HEK293 (cell line): ENCODE data around the gene DENND10.

ENCODE experiments used
- CTCF ChIA-PET: fragments of 350-600 bp; formaldehyde crosslinking; extraction: SDS; loops from one replicate; lab custom pipeline; 2021; ENCODE audit warnings: antibody characterized with exemption; lab: Yijun Ruan, JAX
- POLR2A ChIA-PET: fragments of 300-600 bp; formaldehyde crosslinking; extraction: SDS; loops from one replicate; lab custom pipeline; 2020; ENCODE audit warnings: antibody characterized with exemption, inconsistent platforms; lab: Yijun Ruan, JAX
- H3K27ac ChIP-seq: fragments of 200-500 bp; sonication (Bioruptor generic); 2 replicates; pipeline ENCODE4 v1.5.1; 2014; ENCODE audit warnings: low read depth, low read length, control low read depth, inconsistent platforms; ENCODE audit errors: extremely low read depth
- H3K36me3 ChIP-seq, 2 experiments: fragments of 200-500 bp in 1 of 2; sonication (Bioruptor generic) in 1 of 2; 1 replicate in 1 of 2; 2 replicates in 1 of 2; pipeline ENCODE4 v1.5.1; 2014 to 2017; ENCODE audit warnings: inconsistent platforms in 2 of 2, low read length in 2 of 2; ENCODE audit not compliant: control insufficient read depth in 2 of 2, insufficient read depth in 1 of 2
- H3K4me1 ChIP-seq: fragments of 200-500 bp; sonication (Bioruptor generic); 2 replicates; pipeline ENCODE4 v1.5.1; 2014; ENCODE audit warnings: mild to moderate bottlenecking, low read length, inconsistent platforms; ENCODE audit not compliant: control insufficient read depth, insufficient read depth
- H3K4me3 ChIP-seq: 2 replicates; pipeline ENCODE4 v1.5.1; 2011; ENCODE audit warnings: low read depth, mild to moderate bottlenecking, control low read depth, low read length, moderate library complexity
- H3K9me3 ChIP-seq: fragments of 200-500 bp; sonication (Bioruptor generic); 2 replicates; pipeline ENCODE4 v1.5.1; 2014; ENCODE audit warnings: low read depth, low read length, inconsistent platforms; ENCODE audit not compliant: control insufficient read depth, insufficient read depth
- ELK4 ChIP-seq: IDR thresholded peaks from 2 replicates; pipeline ENCODE4 v1.6.1; 2011; ENCODE audit warnings: mild to moderate bottlenecking, low read depth, low read length, borderline replicate concordance
- INSM2 ChIP-seq: fragments of 450-650 bp; formaldehyde crosslinking; IDR thresholded peaks from 2 replicates; pipeline ENCODE4 v1.5.1; 2016; ENCODE audit warnings: missing biosample characterization, missing genetic modification characterization
- KLF17 ChIP-seq: fragments of 450-650 bp; formaldehyde crosslinking; IDR thresholded peaks from 2 replicates; pipeline ENCODE4 v1.5.1; 2016; ENCODE audit warnings: missing biosample characterization, missing genetic modification characterization
- KLF9 ChIP-seq: fragments of 450-650 bp; formaldehyde crosslinking; IDR thresholded peaks from 2 replicates; pipeline ENCODE4 v1.5.1; 2016; ENCODE audit warnings: missing biosample characterization, missing genetic modification characterization, low read depth
- PATZ1 ChIP-seq: fragments of 450-650 bp; formaldehyde crosslinking; IDR thresholded peaks from 2 replicates; pipeline ENCODE4 v1.5.1; 2016; ENCODE audit warnings: missing biosample characterization, missing genetic modification characterization
- PRDM4 ChIP-seq: fragments of 450-650 bp; formaldehyde crosslinking; IDR thresholded peaks from 2 replicates; pipeline ENCODE4 v1.5.1; 2017; ENCODE audit warnings: missing biosample characterization, missing genetic modification characterization
- SP3 ChIP-seq: fragments of 450-650 bp; formaldehyde crosslinking; IDR thresholded peaks from 2 replicates; pipeline ENCODE4 v1.5.1; 2016; ENCODE audit warnings: missing biosample characterization, missing genetic modification characterization
- ZBTB20 ChIP-seq: fragments of 450-650 bp; formaldehyde crosslinking; IDR thresholded peaks from 2 replicates; pipeline ENCODE4 v1.5.1; 2016; ENCODE audit warnings: missing biosample characterization, missing genetic modification characterization
- ZNF148 ChIP-seq: fragments of 450-650 bp; formaldehyde crosslinking; IDR thresholded peaks from 2 replicates; pipeline ENCODE4 v1.5.0; 2017; ENCODE audit warnings: missing biosample characterization, missing genetic modification characterization, borderline replicate concordance
- ZNF335 ChIP-seq: fragments of 450-650 bp; formaldehyde crosslinking; conservative IDR thresholded peaks from 2 replicates; pipeline ENCODE4 v1.5.1; 2016; ENCODE audit warnings: missing biosample characterization, missing genetic modification characterization
- ZNF449 ChIP-seq: fragments of 450-650 bp; formaldehyde crosslinking; IDR thresholded peaks from 2 replicates; pipeline ENCODE4 v1.5.1; 2017; ENCODE audit warnings: missing biosample characterization, mild to moderate bottlenecking, missing genetic modification characterization, moderate library complexity
- ZNF549 ChIP-seq: fragments of 450-650 bp; IDR thresholded peaks from 2 replicates; pipeline ENCODE4 v1.5.1; 2018; ENCODE audit warnings: missing biosample characterization, missing genetic modification characterization, mild to moderate bottlenecking, inconsistent platforms, moderate library complexity
- ZNF571 ChIP-seq: fragments of 450-650 bp; formaldehyde crosslinking; IDR thresholded peaks from 2 replicates; pipeline ENCODE4 v1.5.0; 2017; ENCODE audit warnings: missing biosample characterization, missing genetic modification characterization
- ZNF776 ChIP-seq: fragments of 450-650 bp; formaldehyde crosslinking; IDR thresholded peaks from 2 replicates; pipeline ENCODE4 v1.5.0; 2017; ENCODE audit warnings: missing biosample characterization, missing genetic modification characterization, borderline replicate concordance
- ZSCAN18 ChIP-seq: fragments of 450-650 bp; formaldehyde crosslinking; IDR thresholded peaks from 2 replicates; pipeline ENCODE4 v1.5.1; 2016; ENCODE audit warnings: missing biosample characterization, missing genetic modification characterization
- ZXDB ChIP-seq: fragments of 450-650 bp; formaldehyde crosslinking; IDR thresholded peaks from 2 replicates; pipeline ENCODE4 v1.5.1; 2016; ENCODE audit warnings: missing biosample characterization, missing genetic modification characterization

DENND10 gene

DNA sequence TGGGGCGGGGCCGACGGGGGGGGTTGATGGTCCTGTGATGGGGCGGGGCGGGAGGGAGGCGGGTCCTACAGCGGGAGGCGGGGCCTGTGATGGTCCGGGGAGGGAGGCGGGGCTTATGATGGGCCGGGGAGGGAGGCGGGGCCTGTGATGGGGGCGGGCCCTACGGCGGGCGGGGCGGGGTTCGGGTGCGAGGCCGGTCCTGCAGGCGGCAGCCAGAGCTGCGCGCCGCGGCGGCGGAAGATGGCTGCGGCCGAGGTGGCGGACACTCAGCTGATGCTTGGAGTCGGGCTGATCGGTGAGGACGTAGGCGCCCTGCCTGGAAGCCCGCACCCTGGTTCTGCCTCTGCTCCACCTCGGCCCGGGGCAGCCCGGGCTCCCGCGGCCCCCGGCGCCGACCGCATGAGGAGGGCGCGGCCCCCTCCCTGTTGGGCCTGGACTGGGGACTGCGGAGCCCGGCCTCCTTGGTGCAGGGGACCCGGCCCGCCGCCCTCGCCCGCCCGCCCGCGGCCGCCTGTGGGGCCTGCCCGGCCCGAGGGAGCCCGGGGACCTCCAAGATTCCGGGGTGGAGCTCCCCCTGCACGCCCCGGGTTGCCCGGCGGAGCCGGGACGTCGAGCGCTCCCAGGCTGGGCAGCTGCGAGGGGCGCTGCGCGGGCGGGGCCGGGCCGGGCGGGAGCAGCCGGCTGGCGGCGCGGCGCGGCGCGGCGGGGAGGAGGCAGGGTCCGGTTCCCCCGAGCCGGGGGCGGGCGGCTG is at the start of gene DENND10 (continued):
- TF ChIP-seq ZNF148 (tag by site-specific recombination): no peak
- TF ChIP-seq INSM2 (tag by site-specific recombination): 0 out of 2 replicates have a peak, but pooled peaks have one; percentile 11
- peak; percentile 77 for TF ChIP-seq KLF17
- TF ChIP-seq SP3 (tag by site-specific recombination): peak; percentile 42
- TF ChIP-seq PATZ1 (tag by site-specific recombination): 0 out of 2 replicates have a peak, but pooled peaks have one; percentile 28
- TF ChIP-seq ZXDB: peak; percentile 52; the same call in 1 of the 2 replicates
- peak; percentile 64; the same call in 1 of the 2 replicates for TF ChIP-seq ZNF449 (tag by site-specific recombination)
- TF ChIP-seq KLF9 (tag by site-specific recombination): peak; percentile 57

- H3K4me1 ChIP-seq: no peaks in the 10 kb centered on the region
- ChIA-PET CTCF (no interaction called here), POLR2A (no interaction called here)
- H3K36me3 ChIP-seq: peaks cover 93 to 98% of the 10 kb centered on the region in 2 experiments
- H3K4me3 ChIP-seq: no peak overlapping the region
- H3K9me3 ChIP-seq: no peaks in the 10 kb centered on the region
- no peak overlapping the region for H3K27ac ChIP-seq
- no peak for TF ChIP-seq INSM2 (tag by site-specific recombination)
- TF ChIP-seq ZNF549 (tag by site-specific recombination): no peak
- no peak for TF ChIP-seq ZSCAN18
- no peak for TF ChIP-seq ZBTB20
- no peak for TF ChIP-seq ZNF335
- no peak for TF ChIP-seq ZNF571 (tag by site-specific recombination)
- TF ChIP-seq ELK4: no peak
- TF ChIP-seq PRDM4 (tag by site-specific recombination): no peak
- TF ChIP-seq ZNF776 (tag by site-specific recombination): no peak
Measured at GRCh38 chr10:119055472-119055871, 48.4 kb upstream of the DENND10 start.
